ENCODE measurements around the gene MTMR3.

Gene MTMR3

DNA sequence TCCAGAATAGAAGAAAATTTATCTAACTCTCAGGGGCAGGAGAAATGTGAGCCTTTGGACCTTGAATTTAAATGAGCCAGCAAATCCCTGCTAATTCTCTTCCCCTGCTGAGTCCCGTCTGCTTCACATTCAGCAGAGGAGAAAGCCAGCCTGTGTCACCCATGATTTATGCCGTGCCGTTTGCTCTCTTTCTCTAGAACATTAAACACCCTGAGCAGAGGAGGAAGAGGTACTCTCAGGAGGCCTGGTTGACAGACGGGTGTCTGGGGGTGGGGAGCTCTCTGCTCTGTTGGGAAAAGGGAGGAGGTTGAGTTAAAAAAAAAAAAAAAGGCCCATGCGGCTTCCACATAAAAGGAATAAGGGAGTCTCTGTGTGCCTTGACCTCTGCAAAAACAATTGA lies 11.3 kb upstream of the MTMR3 start:
- peak; percentile 11 for DNase-seq

GRCh38 chr22:29872144-29872893 lies 10.7 kb upstream of the MTMR3 start:
- DNase-seq, result no peak

GRCh38 chr22:29872989-29873388 lies 10.0 kb upstream of the MTMR3 start:
- DNase-seq, result no peak

DNA sequence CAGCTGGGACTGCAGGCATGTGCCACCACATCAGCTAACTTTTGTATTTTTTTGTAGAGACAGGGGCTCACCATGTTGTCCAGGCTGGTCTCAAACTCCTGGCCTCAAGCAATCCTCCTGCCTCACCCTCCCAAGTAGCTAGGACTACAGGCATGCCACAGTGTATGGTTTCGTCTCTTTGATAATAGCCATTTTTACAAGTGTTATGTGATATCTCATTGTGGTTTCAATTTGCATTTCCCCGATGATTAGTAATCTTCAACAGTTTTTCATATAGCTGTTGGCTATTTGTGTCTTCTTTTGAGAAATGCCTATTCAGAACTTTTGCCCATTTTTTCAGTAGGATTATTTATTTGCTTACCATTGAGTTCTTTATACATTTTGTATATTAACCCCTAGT lies 9.0 kb upstream of the MTMR3 start:
- no peak for DNase-seq

DNA sequence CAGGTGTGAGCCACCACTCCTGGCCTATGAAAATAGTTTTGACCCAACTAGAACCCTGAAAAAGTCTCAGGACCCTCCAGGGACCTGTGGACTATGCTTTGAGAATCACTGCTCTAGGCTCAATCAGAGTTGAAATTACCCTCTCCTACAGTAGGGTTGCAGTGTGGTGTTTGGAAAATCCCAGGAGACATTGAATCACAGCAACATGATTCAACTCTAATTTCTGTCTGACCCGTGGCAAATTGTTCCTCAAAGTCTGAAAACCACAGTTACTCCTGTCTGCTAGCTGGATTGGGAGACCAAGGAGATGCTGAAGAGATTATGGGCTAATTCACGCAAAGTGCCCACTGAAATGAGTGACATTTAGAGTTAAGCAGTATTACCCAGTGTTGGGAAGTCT lies 5.4 kb upstream of the MTMR3 start:
- DNase-seq, result no peak

- DNase-seq, result no peak
Measured at GRCh38 chr22:29879753-29880152, 3.2 kb upstream of the MTMR3 start.

DNA sequence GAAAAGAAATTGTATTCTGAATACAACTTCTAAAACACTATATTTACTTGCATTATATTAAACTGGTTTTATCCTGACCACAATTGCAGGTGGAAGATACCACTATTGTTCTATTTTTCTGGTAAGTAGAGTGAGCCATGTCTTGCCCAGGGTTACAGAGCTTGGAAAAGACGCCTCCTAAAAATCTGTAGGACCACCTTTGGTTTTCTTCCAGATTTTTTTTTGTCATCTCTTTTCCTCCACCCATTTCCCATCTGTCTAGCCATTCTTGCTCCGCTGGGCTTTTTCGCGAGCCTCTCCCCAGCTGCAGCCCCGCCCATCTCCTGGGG lies 294 bp upstream of the MTMR3 start:
- DNase-seq, result no peak

DNA sequence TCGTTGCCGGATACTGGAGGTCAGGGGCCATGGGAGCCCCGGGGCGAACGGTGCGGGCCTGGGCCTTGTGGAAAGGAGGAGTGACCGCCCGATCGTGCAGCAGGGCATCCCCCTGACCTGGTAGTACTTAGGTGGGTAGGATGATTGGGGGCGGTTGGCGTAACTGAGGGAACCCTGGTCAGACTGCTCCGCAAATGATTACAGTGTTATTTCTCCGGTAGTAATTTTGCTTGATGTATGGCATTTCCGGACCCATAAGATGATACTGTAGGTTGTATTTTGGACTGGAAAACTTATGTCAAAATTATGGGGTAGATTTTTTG lies 762 bp downstream of the MTMR3 start:
- no peak for DNase-seq

DNA sequence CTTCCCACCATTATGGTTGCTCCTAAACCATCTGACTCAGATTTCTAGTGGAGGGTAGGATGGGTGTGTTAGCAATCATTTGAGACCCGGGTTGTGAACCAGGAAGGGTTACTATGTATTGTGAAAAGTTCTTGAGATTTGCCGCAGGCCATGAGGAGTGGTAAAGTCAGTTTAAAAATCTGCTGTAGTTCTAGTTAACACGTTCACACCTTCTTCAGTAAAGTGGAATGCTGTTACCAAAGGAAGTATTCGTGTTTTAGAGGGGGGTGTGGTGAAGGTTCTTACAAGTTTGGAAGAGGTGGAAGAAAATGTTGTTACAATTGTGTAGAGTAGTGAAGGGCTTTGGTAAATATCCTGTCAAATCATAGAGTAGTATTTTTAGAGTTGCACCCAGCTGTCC lies 2.6 kb downstream of the MTMR3 start:
- no peak for DNase-seq

DNA sequence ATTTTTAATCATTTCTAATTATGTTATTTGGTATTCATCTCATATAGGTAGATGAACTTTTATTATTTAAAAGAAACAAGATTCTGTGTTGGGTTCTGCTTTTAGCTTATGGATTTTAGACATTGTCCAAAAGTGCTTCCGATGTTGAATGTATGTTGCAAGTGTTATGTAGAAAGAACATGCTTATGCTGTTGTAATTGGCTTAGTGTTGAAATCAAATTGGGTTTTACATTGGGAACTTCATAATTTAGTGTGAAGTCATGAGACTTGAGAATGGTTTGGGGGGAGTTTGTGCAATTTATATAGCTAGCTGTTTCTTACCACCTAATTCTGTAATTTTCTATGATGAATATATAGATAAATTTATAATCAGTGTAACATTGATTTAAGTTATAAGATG lies 3.6 kb downstream of the MTMR3 start:
- no peak for DNase-seq

DNA sequence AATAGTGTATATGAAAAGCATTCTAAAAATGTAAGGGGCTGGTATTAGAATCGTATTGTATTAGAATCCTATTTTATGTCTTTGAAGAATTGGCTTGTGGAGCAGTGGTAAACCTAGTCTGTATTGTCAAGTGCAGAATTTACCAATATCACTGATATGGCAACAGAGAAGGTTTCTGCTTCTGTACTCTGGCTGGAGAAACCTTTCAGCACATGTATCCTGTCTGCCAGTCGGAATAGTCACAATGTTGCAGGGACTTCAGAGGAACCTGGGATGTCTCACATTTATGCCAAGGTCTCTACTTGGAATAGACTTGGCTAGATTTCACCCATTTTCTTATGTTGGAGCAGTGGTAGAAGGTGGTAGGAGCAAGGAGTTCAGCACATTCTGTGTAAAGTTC lies 4.4 kb downstream of the MTMR3 start:
- DNase-seq, result no peak

- no peak for DNase-seq
Measured at GRCh38 chr22:29890760-29891159, 7.8 kb downstream of the MTMR3 start.

DNA sequence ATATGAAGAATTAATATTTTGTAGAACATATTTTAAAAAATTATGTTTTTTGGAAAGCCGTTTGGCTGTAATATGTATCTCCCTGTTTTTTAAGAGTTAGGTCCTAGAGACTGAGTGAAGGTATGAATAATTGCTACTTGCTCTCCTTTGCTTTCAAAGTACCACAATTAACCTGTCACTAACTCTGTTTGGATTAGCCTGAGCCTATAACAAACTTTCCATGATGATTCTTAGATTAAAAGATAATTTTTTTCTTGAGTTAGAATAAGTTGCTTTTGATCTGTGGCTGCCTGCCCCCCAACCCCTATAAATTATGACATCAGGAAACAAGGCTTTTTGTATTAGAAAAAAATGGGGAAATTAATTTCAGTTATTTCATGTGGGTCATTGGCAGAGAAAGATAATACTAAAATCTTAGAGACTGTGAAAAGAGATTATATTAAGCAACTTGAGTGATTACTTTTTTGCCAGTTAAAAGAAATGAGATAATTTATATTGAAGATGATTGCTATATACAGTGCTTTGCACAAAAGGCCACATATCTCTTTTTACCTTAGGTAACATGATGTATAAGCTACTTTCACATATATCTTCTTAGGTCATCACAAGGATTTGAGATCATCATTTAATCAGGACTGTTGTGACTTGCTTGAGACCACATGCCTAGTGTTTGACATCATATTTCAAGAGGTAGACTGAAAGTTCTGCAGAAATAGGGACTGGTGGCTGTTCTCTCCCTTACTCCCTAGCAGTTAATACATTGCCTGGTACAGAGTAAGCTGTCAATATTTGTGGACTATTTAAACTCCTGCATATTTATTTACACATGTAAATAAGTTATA lies 9.6 kb downstream of the MTMR3 start:
- no peak for DNase-seq

DNA sequence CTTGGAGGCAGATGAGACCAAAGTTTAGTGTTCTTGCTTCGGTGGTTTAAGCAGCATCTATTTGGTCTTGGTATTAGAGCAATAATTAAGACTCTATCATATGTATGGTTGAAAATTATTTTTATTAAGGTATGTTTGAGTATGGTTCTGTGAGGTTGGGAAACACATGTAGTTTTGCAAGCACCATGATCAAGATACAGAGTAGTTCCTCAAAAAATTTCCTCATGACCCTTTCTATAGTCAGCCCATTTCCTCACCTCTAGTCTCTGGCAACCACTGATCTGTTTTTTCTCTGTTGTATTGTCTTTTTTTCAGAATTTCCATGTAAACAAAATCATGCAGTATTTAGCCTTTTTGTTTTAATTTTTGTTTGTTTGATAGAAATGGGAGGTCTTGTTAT lies 18.4 kb downstream of the MTMR3 start:
- no peak for DNase-seq

DNA sequence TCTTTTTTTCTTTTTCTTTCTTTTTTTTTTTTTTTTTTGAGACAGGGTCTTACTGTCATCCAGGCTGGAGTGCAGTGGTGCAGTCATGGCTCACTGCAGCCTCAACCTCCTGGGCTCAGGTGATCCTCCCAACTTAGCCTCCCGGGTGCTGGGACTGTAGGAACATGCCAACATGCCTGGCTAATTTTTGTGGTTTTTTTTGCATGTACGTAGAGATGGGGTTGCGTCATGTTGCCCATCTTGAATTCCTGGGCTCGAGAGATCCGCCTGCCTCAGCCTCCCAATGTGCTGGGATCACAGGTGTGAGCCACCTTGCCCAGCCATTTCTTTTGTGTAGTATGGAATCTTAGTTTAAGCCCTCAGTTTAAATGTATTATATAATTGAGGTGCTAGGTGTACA lies 20.4 kb downstream of the MTMR3 start:
- no peak for DNase-seq

- no peak for DNase-seq
Measured at GRCh38 chr22:29904020-29904419, 21.0 kb downstream of the MTMR3 start.

GRCh38 chr22:29907753-29908515 lies 25.0 kb downstream of the MTMR3 start:
- no peak for DNase-seq

DNA sequence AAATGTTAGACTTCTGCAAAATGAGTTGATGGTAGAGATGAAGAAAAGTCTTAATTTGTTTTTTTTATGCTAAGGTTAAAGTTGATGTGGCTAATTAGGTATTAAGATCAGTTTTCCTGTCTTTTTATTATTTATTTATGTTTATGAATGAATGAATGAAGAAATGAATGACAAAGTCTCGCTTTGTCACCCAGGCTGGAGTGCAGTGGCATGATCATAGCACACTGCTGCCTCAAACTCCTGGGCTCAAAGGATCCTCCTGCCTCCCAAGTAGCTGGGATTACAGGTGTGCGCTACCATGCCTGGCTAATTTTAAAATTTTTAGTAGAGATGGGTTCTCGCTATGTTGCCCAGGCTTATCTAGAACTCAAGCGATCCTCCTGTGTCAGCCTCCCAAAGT lies 29.2 kb downstream of the MTMR3 start:
- DNase-seq, result no peak

DNA sequence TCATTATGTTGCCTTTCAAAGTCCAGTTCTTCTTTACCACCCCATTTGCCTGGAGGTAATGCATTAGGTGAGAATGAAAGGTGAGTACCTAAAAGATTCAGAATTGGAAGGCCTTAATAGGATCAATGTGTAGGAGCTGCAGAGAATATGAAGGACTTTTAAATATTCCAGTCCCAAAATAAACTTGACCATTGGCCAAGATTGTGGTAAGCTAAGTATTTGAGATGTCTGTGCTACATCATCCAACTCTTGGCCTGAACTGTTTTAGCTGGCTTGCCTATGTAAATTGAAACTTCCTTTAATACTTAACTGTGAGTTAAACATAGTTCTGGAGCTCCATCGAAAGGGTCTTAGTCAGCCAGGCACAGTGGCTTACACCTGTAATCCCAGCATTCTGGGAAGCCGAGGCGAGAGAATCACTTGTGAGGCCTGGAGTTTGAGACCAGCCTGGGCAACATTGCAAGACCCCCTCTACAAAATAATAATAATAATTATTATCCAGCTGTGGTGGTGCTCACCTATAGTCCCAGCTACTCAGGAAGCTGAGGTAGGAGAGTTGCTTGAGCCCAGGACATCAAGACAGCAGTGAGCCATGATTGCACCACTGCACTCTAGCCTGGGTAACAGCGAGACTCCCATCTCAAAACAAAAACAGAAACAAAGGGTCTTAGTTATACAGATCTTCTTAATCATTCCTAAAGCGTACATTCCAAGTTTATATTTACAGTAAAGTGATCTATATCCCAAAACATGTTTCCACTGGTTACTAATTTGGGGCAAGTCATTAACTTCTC lies 29.8 kb downstream of the MTMR3 start:
- no peak for DNase-seq

GRCh38 chr22:29914165-29914564 lies 31.2 kb downstream of the MTMR3 start:
- no peak for DNase-seq

DNA sequence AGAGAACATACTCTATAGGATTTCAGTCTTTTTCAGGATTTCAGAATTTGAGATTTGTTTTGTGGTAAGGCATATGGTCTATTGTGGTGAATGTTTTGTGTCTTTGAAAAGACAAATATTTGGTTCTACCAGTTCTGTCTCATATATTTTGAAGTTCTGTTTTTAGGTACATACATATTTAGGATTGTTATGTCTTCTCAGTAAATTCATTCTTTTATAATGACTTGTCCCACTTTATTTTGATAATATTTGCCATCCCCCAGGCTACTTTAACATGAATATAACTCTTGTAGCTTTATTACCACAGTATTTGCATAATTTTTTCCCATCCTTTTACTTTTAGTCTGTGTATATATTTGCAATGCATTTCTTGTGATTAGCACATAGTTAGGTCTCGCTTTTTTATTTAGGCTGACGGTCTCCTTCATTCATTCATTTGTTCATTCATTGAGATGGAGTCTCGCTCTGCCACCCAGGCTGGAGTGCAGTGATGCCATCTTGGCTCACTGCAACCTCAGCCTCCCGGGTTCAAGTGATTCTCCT lies 32.1 kb downstream of the MTMR3 start:
- no peak for DNase-seq

GRCh38 chr22:29916007-29916544 lies 33.1 kb downstream of the MTMR3 start:
- DNase-seq, result no peak

All from midbrain (tissue), 1 donor.